ENCODE data around the gene ZKSCAN7. TPM values are rescaled to one million over a fixed set of nuclear protein-coding genes. Genes with fewer than 3 reads are reported as not detected.

The ZKSCAN7 gene
- total RNA-seq, 4 donors from 2014 or later = 2.4 to 20.0 (median 5.6) TPM

- Histone ChIP-seq H3K27ac (peak overlapping the region; percentile 92 to 96), H3K4me3 (peak overlapping the region; percentile 61 to 92), H3K4me1 (peaks cover 0 to 8% of the 10 kb centered on the region in 2 donors), H3K9me3 (no peaks in the 10 kb centered on the region), H3K36me3 (no peaks in the 10 kb centered on the region), H3K27me3 (no peaks in the 10 kb centered on the region)
- TF ChIP-seq CTCF (IDR thresholded peaks at IDR 0.05) (no peak), POLR2A (IDR thresholded peaks at IDR 0.05) (no peak)
- no peak for DNase-seq
- intact Hi-C loops (cut with DNase I; ENCODE audit: low total_unique reads) = no loop called here
Observed at GRCh38 chr3:44511238-44511566, 43.8 kb upstream of the ZKSCAN7 start.

GRCh38 chr3:44513513-44513912 lies 41.5 kb upstream of the ZKSCAN7 start:
- Histone ChIP-seq H3K9me3 (no peaks in the 10 kb centered on the region), H3K27ac (no peak overlapping the region), H3K4me3 (no peak overlapping the region), H3K36me3 (no peaks in the 10 kb centered on the region), H3K27me3 (no peaks in the 10 kb centered on the region), H3K4me1 (peaks cover 0 to 8% of the 10 kb centered on the region in 2 donors)
- DNase-seq = no peak
- no peak for TF ChIP-seq CTCF (IDR thresholded peaks at IDR 0.05)
- TF ChIP-seq POLR2A (IDR thresholded peaks at IDR 0.05) = no peak
- intact Hi-C loops (cut with DNase I; ENCODE audit: low total_unique reads) = no loop called here

GRCh38 chr3:44516230-44516629 lies 38.8 kb upstream of the ZKSCAN7 start:
- Histone ChIP-seq H3K4me1 (peaks cover 0 to 6% of the 10 kb centered on the region in 2 donors), H3K27me3 (no peaks in the 10 kb centered on the region), H3K27ac (no peak overlapping the region), H3K9me3 (no peaks in the 10 kb centered on the region), H3K4me3 (no peak overlapping the region), H3K36me3 (no peaks in the 10 kb centered on the region)
- intact Hi-C loops (cut with DNase I; ENCODE audit: low total_unique reads) = no loop called here
- no peak for TF ChIP-seq CTCF (IDR thresholded peaks at IDR 0.05)
- TF ChIP-seq POLR2A (IDR thresholded peaks at IDR 0.05) = no peak
- no peak for DNase-seq

GRCh38 chr3:44518782-44519156 lies 36.2 kb upstream of the ZKSCAN7 start:
- no peak overlapping the region for H3K27ac ChIP-seq
- intact Hi-C loops (cut with DNase I; ENCODE audit: low total_unique reads) = no loop called here
- H3K4me3 ChIP-seq = no peak overlapping the region
- TF ChIP-seq POLR2A (IDR thresholded peaks at IDR 0.05) = no peak
- no peaks in the 10 kb centered on the region for H3K36me3 ChIP-seq
- no peaks in the 10 kb centered on the region for H3K9me3 ChIP-seq
- DNase-seq = no peak
- no peaks in the 10 kb centered on the region for H3K27me3 ChIP-seq
- no peaks in the 10 kb centered on the region for H3K4me1 ChIP-seq

GRCh38 chr3:44521721-44522120 lies 33.3 kb upstream of the ZKSCAN7 start:
- no peak for DNase-seq
- TF ChIP-seq CTCF (IDR thresholded peaks at IDR 0.05) (no peak), POLR2A (IDR thresholded peaks at IDR 0.05) (no peak)
- Histone ChIP-seq H3K27ac (no peak overlapping the region), H3K4me1 (no peaks in the 10 kb centered on the region), H3K9me3 (no peaks in the 10 kb centered on the region), H3K4me3 (no peak overlapping the region), H3K36me3 (no peaks in the 10 kb centered on the region), H3K27me3 (no peaks in the 10 kb centered on the region)
- intact Hi-C loops (cut with DNase I; ENCODE audit: low total_unique reads) = no loop called here

GRCh38 chr3:44522494-44522933 lies 32.5 kb upstream of the ZKSCAN7 start:
- TF ChIP-seq POLR2A (IDR thresholded peaks at IDR 0.05) = no peak
- TF ChIP-seq CTCF (IDR thresholded peaks at IDR 0.05) = no peak
- Histone ChIP-seq H3K4me1 (no peaks in the 10 kb centered on the region), H3K4me3 (no peak overlapping the region), H3K27ac (no peak overlapping the region), H3K9me3 (no peaks in the 10 kb centered on the region), H3K36me3 (no peaks in the 10 kb centered on the region), H3K27me3 (no peaks in the 10 kb centered on the region)
- DNase-seq = no peak
- intact Hi-C loops (cut with DNase I; ENCODE audit: low total_unique reads) = no loop called here
